Stimulated activated effector memory CD8-positive, alpha-beta T cell treated with anti-CD3 and anti-CD28 coated beads, Interleukin-12 subunit alpha, Interleukin-12 subunit beta, amount 100 ng/mL, for 72 hours (primary cell): ENCODE data around the gene SNAPIN.
"Not testable (repeated sequence)": the region's sequence is repeated elsewhere in the genome, so short reads cannot be mapped to it uniquely, and the experiment has no call there.

Experiments used
- ATAC-seq: fragments of 150-1000 bp; cut with Tn5 transposase; 2 replicates; pipeline ENCODE4 v1.10.0; 2021
- DNase-seq, 2 donors: peaks; one replicate each; pipeline ENCODE4 v3.0.0; 2021 to 2022; ENCODE audit warnings: low spot score in 2 of 2
- H3K27ac Mint-ChIP-seq: one replicate; pipeline ENCODE4 v1.8.0; 2022; ENCODE audit warnings: mild to moderate bottlenecking, mixed read lengths
- H3K36me3 Mint-ChIP-seq: one replicate; pipeline ENCODE4 v1.8.0; 2022; ENCODE audit warnings: mild to moderate bottlenecking, mixed read lengths
- H3K4me1 Mint-ChIP-seq: one replicate; pipeline ENCODE4 v1.8.0; 2022; ENCODE audit warnings: mixed read lengths
- H3K4me3 Mint-ChIP-seq: one replicate; pipeline ENCODE4 v1.8.0; 2022; ENCODE audit warnings: mild to moderate bottlenecking, mixed read lengths
- H3K9me3 Mint-ChIP-seq: one replicate; pipeline ENCODE4 v1.8.0; 2022; ENCODE audit warnings: mixed read lengths

SNAPIN gene

GRCh38 chr1:153633161-153633753 is 25.2 kb upstream of the SNAPIN start:
- ATAC-seq (no peak), DNase-seq (no peak)
- peaks cover 47% of the 10 kb centered on the region for H3K36me3 Mint-ChIP-seq
- peak overlapping the region; percentile 100 for H3K27ac Mint-ChIP-seq
- H3K4me3 Mint-ChIP-seq: peak overlapping the region; percentile 97
- peaks cover 38% of the 10 kb centered on the region for H3K4me1 Mint-ChIP-seq
- no peaks in the 10 kb centered on the region for H3K9me3 Mint-ChIP-seq

- peak; percentile 99 to 100 for DNase-seq
- H3K36me3 Mint-ChIP-seq: peaks cover 54% of the 10 kb centered on the region
- H3K27ac Mint-ChIP-seq: peak within 1 kb of the TSS; percentile 100
- peak within 1 kb of the TSS; percentile 97 for H3K4me3 Mint-ChIP-seq
- peaks cover 38% of the 10 kb centered on the region for H3K4me1 Mint-ChIP-seq
- ATAC-seq: peak; percentile 93
- no peaks in the 10 kb centered on the region for H3K9me3 Mint-ChIP-seq
These were observed 24.5 kb upstream of the SNAPIN start, which contains the start of gene CHTOP for GRCh38 chr1:153633754-153634665. Gene CHTOP (plus strand): TSS chr1:153634066. CDS start chr1:153636589, 2,523 bp downstream.

GRCh38 chr1:153635872-153636271 is 22.6 kb upstream of the SNAPIN start:
- Mint-ChIP-seq H3K9me3 (no peaks in the 10 kb centered on the region), H3K4me3 (peak overlapping the region; percentile 97), H3K27ac (peak overlapping the region; percentile 100), H3K4me1 (peaks cover 38% of the 10 kb centered on the region), H3K36me3 (peaks cover 73% of the 10 kb centered on the region)
- ATAC-seq (no peak), DNase-seq (no peak)

GRCh38 chr1:153636312-153636711 is 22.2 kb upstream of the SNAPIN start:
- Mint-ChIP-seq H3K27ac (peak overlapping the region; percentile 100), H3K4me1 (peaks cover 38% of the 10 kb centered on the region), H3K9me3 (no peaks in the 10 kb centered on the region), H3K4me3 (peak overlapping the region; percentile 97), H3K36me3 (peaks cover 77% of the 10 kb centered on the region)
- no peak for DNase-seq
- no peak for ATAC-seq

- H3K27ac Mint-ChIP-seq: peak overlapping the region; percentile 51
- no peak overlapping the region for H3K4me3 Mint-ChIP-seq
- H3K36me3 Mint-ChIP-seq: peaks cover 97% of the 10 kb centered on the region
- ATAC-seq (no peak), DNase-seq (no peak)
- no peaks in the 10 kb centered on the region for H3K9me3 Mint-ChIP-seq
- H3K4me1 Mint-ChIP-seq: peaks cover 32% of the 10 kb centered on the region
These were observed 20.2 kb upstream of the SNAPIN start for GRCh38 chr1:153638261-153638660.

GRCh38 chr1:153639280-153639679 is 19.2 kb upstream of the SNAPIN start:
- no peak for ATAC-seq
- DNase-seq: no peak
- H3K9me3 Mint-ChIP-seq: no peaks in the 10 kb centered on the region
- H3K27ac Mint-ChIP-seq: no peak overlapping the region
- peaks cover 100% of the 10 kb centered on the region for H3K36me3 Mint-ChIP-seq
- peaks cover 34% of the 10 kb centered on the region for H3K4me1 Mint-ChIP-seq
- no peak overlapping the region for H3K4me3 Mint-ChIP-seq

- not testable (repeated sequence) for H3K4me3 Mint-ChIP-seq, DNase-seq, ATAC-seq, H3K9me3 Mint-ChIP-seq
- H3K36me3 Mint-ChIP-seq: peaks cover 100% of the 10 kb centered on the region
- H3K4me1 Mint-ChIP-seq: peaks cover 34% of the 10 kb centered on the region
- H3K27ac Mint-ChIP-seq: peak overlapping the region; percentile 32
These were observed 18.3 kb upstream of the SNAPIN start for GRCh38 chr1:153640213-153640612.

GRCh38 chr1:153640861-153641260 is 17.6 kb upstream of the SNAPIN start:
- peak overlapping the region; percentile 38 for H3K27ac Mint-ChIP-seq
- peaks cover 100% of the 10 kb centered on the region for H3K36me3 Mint-ChIP-seq
- no peak for ATAC-seq

GRCh38 chr1:153642161-153642560 is 16.3 kb upstream of the SNAPIN start:
- Mint-ChIP-seq H3K4me3 (no peak overlapping the region), H3K4me1 (peaks cover 44% of the 10 kb centered on the region), H3K36me3 (peaks cover 100% of the 10 kb centered on the region), H3K27ac (peak overlapping the region; percentile 38), H3K9me3 (no peaks in the 10 kb centered on the region)
- no peak for ATAC-seq
- DNase-seq: no peak

More at GRCh38 chr1:153640861-153641260, 17.6 kb upstream of the SNAPIN start:
- DNase-seq: no peak
- H3K4me3 Mint-ChIP-seq: no peak overlapping the region
- H3K4me1 Mint-ChIP-seq: peaks cover 41% of the 10 kb centered on the region
- H3K9me3 Mint-ChIP-seq: no peaks in the 10 kb centered on the region

- peaks cover 94% of the 10 kb centered on the region for H3K36me3 Mint-ChIP-seq
- H3K9me3 Mint-ChIP-seq: no peaks in the 10 kb centered on the region
- peak overlapping the region; percentile 38 for H3K27ac Mint-ChIP-seq
- no peak overlapping the region for H3K4me3 Mint-ChIP-seq
- ATAC-seq (no peak), DNase-seq (no peak)
- peaks cover 45% of the 10 kb centered on the region for H3K4me1 Mint-ChIP-seq
These were observed 15.4 kb upstream of the SNAPIN start for GRCh38 chr1:153643100-153643499.

- H3K36me3 Mint-ChIP-seq: peaks cover 92% of the 10 kb centered on the region
- peak overlapping the region; percentile 38 for H3K27ac Mint-ChIP-seq
- no peaks in the 10 kb centered on the region for H3K9me3 Mint-ChIP-seq
- ATAC-seq: no peak
- H3K4me1 Mint-ChIP-seq: peaks cover 45% of the 10 kb centered on the region
- DNase-seq: no peak
- H3K4me3 Mint-ChIP-seq: no peak overlapping the region
These were observed 14.7 kb upstream of the SNAPIN start for GRCh38 chr1:153643816-153644215.

GRCh38 chr1:153646672-153647345 is 11.7 kb upstream of the SNAPIN start:
- ATAC-seq (no peak), DNase-seq (no peak)
- H3K9me3 Mint-ChIP-seq: no peaks in the 10 kb centered on the region
- H3K4me3 Mint-ChIP-seq: no peak overlapping the region
- H3K27ac Mint-ChIP-seq: peak overlapping the region; percentile 87
- H3K36me3 Mint-ChIP-seq: peaks cover 76% of the 10 kb centered on the region
- peaks cover 54% of the 10 kb centered on the region for H3K4me1 Mint-ChIP-seq

GRCh38 chr1:153647346-153647714 is 11.2 kb upstream of the SNAPIN start:
- no peak for ATAC-seq
- Mint-ChIP-seq H3K9me3 (no peaks in the 10 kb centered on the region), H3K27ac (peak overlapping the region; percentile 87), H3K4me1 (peaks cover 49% of the 10 kb centered on the region), H3K36me3 (peaks cover 71% of the 10 kb centered on the region), H3K4me3 (no peak overlapping the region)
- DNase-seq: no peak

GRCh38 chr1:153648000-153648643 is 10.4 kb upstream of the SNAPIN start:
- peaks cover 63% of the 10 kb centered on the region for H3K36me3 Mint-ChIP-seq
- no peak for DNase-seq
- H3K4me3 Mint-ChIP-seq: no peak overlapping the region
- no peaks in the 10 kb centered on the region for H3K9me3 Mint-ChIP-seq
- peak overlapping the region; percentile 87 for H3K27ac Mint-ChIP-seq
- H3K4me1 Mint-ChIP-seq: peaks cover 44% of the 10 kb centered on the region
- no peak for ATAC-seq
